GM21526 (cell line): ENCODE measurements around the gene USP30.
A peak's percentile ranks its signal among the peaks of the same experiment; 100 is the strongest.
"Not testable (repeated sequence)": the region's sequence is repeated elsewhere in the genome, so short reads cannot be mapped to it uniquely, and the experiment has no call there.

Experiments
- ATAC-seq: cut with Tn5 transposase; IDR thresholded peaks from one replicate; pipeline ENCODE4 v1.9.1; 2021; ENCODE audit warnings: moderate library complexity; ENCODE audit not compliant: unreplicated experiment, low FRiP score

The USP30 gene, protein sequence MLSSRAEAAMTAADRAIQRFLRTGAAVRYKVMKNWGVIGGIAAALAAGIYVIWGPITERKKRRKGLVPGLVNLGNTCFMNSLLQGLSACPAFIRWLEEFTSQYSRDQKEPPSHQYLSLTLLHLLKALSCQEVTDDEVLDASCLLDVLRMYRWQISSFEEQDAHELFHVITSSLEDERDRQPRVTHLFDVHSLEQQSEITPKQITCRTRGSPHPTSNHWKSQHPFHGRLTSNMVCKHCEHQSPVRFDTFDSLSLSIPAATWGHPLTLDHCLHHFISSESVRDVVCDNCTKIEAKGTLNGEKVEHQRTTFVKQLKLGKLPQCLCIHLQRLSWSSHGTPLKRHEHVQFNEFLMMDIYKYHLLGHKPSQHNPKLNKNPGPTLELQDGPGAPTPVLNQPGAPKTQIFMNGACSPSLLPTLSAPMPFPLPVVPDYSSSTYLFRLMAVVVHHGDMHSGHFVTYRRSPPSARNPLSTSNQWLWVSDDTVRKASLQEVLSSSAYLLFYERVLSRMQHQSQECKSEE

DNA sequence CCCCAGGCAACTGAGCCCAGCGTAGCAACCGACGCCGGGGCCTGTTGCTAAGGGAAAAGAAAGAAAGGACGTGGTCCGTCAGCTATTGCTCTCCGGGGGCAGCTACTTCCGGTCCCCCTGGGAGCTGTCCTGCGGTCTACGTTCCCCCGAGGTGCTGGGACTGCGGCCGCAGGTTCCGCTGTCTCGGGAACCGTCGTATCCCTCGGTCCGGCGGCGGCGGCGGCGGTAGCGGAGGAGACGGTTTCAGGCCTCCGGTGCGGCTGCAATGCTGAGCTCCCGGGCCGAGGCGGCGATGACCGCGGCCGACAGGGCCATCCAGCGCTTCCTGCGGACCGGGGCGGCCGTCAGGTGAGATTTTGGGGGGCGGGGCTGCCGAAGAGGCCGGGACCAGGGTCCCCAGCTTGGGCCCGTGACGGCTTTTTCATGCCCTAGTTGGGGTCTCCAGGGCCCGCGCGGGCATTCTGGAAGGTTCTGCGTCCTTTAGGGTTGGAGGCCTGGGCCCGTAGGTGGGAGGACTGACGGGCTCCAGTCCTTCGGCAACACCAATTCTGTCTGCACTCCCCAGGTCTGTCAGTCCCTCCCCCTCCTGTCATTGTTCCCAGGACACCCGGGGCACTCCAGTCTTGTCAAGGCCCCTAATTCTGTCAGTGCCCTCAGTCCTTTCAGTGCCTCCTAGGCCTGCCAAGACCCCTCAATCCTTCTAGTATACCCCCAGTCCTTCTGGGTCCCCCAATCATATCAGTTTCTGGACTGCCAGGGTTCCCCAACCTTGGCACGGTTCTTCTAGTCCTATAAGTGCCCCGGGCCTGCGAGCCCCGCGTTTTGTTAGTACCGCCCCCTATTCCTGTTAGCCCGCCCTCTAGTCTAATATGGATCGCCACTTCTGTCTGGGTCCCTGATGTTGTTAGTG lies at the start of gene USP30:
Gene USP30 (plus strand): TSS at position 163 of the 910 bp plus-strand sequence. CDS start 103 bp downstream, at position 266.
- ATAC-seq = peak; percentile 67

DNA sequence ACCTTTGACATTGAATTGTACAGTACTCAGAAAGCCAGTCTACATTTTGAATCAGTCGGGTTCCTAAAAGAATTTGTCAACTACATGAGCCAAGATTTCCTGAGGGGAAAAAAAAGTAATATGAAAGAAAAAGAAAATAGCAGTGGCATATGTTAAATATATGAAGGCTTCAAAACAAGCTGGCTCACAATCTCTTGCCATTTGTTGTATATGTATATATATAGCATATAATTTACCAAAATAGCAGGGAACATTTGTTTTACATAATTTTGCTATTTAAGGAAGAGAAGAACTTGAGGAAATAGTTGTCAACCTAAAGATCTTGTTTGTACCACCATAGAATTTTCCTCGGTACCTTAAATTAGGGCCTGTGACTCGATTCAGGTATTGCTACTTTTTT lies 48.4 kb upstream of the USP30 start:
- ATAC-seq = no peak

DNA sequence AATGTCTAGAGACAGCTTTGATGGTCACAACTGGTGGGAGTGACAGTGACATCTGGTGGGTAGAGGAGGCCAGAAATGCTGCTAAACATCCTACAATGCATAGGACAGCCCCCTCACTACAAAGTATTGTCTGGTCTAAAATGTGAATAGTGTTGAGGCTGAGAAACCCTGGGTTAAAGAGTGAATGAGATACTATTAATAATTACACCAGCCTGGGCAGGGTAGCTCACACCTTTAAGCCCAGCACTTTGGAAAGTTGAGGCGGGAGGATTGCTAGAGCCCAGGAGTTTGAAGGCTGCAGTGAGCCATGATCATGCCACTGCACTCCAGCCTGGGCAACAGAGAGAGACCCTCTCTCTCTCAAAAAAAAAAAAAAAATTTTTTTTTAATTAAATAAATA lies 42.6 kb upstream of the USP30 start:
- ATAC-seq = no peak

DNA sequence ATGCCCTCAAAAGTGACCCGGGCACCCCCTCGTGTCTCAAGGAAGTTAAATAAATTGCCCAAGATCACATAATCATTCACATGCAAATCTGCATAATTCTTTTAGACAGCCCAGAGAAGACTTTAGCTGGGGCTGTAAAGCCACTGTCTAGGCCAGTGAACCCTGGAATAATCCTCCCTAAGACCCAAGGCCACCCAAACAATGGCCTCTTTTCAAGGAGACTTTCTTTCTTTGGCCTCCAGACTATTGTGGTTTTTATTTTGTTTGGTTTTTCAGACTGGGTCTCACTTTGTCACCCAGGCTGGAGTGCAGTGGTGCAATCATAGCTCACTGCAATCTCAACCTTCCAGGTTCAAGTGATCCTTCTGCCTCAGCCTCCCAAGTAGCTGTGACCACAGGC lies 42.1 kb upstream of the USP30 start:
- ATAC-seq = no peak

DNA sequence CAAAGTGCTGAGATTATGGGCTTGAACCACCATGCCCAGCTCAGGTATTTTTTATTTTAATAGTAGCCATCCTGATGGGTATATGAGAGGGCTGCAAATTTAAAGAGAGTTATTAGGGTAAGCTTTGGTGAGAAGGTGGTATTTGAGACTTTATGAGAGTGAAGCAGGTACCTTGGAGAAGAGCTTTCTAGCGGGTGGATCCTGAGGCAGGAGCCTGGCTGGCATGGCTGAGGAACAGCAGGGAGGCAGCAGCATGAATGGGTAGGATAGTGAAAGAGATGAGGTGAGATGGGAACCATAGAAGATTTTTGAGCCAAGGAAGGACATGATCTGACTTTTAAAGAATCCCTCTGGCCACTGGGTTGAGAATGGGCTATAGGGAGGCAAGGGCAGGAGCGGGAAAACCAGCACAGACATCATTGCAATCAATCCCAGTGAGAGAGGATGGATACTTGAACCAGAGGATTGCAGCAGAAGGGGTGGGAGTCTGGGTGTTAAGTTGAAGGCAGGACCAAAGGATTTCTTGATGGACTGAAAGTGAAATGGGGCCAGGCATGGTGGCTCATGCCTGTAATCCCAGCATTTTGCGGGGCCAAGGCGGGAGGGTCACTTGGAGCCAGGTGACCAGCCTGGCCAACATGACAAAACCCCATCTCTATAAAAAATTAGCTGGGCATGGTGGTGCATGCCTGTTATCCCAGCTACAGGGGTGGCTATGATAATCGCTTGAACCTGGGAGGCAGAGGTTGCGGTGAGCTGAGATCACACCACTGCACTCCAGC lies 37.2 kb upstream of the USP30 start:
- no peak for ATAC-seq

DNA sequence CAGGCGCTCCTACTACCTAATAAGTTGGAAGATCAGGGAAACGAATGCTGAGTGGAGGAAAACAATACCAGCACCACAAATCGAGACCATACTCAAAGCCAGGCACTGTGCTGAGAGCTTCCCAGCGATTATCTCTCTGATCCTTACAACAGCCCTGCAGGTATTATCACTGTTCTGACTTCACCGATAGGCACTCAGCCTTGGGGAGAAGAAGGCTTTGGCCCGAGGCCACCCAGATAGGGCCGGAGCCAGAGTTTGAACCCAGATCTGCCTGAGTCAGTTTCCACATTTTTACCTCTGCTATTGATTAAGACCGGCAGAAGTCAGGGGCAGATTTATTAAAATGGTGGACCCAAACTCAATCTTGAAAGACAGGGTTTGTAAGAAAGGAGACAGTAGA lies 36.4 kb upstream of the USP30 start:
- no peak for ATAC-seq

DNA sequence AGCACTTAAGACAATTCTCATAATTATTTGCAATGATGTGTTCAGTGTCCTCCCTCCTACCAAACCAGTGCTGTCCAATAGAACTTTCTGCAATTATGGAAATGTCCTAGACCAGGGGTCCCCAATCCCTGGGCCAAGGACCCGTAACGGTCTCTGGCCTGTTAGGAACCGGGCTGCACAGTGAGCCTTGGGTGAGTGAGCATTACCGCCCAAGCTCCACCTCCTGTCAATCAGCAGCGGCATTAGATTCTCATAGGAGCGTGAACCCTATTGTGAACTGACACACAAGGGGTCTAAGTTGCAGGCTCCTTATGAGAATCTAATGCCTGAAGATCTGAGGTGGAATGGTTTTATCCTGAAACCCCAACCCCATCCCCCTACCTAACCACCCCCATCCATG lies 35.4 kb upstream of the USP30 start:
- ATAC-seq = no peak

DNA sequence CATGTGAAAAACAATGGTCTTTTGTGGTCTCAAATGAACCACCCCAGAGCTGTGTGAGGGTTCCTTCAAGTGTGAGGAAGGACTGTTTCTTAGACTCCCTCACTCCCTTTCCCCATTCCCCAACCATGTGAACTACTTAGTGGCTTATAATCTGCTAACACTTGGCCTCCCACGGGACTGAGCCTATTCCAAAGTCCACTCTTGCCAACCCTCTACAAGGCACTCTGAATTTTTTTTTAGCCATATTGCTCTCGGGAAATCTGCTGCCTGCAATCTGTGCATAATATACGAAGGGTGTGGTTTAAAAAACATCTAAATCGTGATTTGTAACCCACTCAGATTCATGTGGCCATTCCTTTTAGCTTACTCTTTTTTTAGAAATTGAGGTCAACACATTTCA lies 34.1 kb upstream of the USP30 start:
- ATAC-seq = no peak

DNA sequence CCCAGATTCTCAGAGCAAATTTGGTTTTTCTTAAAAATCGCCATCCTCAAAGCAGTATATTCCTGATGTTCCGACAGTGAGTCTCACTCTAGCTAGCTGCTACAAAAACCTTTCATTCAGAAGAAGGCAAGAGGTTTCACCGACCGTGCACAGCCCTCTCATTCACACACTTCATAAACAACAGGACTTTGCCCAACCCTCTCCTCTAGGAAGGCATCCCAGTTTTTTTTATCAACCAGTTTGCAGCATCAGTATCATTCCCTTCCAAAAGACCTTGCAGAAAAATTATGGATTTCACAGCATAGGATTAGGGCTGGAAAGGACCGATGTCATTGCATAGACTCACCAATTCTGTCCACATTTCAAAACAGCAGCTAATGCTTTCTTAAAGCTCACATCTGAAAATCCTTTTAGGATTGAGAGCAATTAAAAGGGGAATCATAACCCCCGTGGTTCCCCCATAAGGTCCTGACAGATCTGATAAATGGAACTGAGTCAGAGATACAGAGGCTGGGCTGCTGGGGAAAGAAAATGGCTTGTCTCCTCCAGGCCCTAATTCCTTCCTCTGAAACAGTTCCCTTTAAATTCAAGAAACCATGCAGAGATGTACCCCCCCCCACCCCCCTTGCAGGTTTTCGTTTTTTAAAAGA lies 32.1 kb upstream of the USP30 start:
- ATAC-seq = no peak

DNA sequence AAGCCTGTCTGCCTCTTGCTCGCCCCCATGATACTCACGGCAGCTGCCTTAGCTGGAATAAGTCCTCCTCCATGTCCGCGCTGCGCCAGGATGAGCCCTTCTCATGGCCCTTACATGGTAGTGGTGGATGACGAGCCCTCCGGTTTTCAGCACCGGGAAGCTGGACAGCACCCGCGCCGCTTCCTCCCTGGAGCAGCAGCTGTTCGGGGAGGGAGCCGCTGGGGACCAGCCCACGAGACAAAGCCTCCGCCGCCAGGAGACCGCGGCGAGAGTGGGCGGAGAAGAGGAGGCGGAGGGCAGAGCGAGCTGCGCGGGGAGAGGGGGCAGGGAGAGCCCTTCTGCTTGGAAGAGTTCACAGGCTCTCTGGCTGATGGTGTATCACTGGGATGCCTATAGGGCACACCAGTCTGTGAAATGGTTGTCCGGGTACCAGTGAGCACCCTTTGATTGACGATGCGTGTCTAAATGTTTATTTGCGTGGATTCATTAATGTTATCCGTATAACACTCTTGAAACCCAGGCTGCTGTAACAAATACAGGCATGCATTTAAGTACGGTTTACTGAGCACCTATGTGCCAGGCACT lies 31.5 kb upstream of the USP30 start, which contains the start of gene SVOP:
Gene SVOP (minus strand): TSS at position 273 of the 585 bp plus-strand sequence. CDS start 200 bp downstream, at position 73.
- no peak for ATAC-seq

DNA sequence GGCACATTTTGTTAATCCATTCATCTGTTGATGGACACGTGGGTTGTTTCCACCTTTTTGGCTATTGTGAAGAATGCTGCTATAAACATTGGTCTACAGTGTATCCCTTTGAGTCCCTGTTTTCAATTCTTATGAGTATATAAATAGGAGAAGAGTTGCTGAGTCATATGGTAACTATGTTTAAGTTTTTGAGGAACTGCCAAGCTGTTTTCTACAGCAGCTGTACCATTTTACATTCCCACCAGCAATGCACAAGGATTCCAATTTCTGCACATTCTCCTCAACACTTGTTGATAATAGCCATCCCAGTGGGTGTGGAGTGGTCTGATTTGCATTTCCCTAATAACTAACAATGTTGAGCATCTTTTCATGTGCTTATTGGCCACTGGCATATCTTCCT lies 24.6 kb upstream of the USP30 start:
- ATAC-seq = no peak

DNA sequence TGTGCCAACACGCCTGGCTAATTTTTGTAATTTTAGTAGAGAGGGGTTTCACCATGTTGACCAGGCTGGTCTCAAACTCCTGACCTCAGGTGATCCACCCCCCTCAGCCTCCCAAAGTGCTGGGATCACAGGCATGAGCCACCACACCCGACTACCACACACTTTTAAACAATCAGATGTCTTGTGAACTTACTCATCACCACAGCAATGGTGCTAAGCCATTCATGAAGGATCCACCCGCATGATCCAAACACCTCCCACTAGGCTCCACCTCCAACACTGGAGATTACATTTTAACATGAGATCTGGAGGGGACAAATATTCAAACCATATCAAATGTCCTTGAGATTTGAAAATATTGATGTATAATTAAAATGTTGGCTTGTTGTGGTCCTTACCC lies 23.8 kb upstream of the USP30 start:
- not testable (repeated sequence) for ATAC-seq

DNA sequence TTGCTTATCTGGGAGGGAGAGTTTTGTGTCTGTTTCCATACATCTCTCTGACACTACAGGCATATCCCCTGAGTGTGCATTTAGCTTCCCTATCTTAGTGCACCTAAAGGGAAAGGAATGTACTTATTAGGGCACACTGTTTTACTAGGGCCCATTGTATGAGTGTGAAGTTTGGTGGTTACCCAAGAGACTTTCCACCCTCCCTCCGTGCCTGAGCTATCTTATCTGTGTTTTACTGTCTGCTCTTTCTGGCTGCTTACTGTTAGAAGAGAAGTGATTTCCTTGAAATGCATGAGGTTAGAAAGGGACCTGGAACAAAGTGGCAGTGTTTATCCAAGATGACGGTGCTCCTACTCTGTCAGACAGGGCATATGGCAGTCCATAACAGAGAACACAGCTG lies 23.0 kb upstream of the USP30 start:
- no peak for ATAC-seq

DNA sequence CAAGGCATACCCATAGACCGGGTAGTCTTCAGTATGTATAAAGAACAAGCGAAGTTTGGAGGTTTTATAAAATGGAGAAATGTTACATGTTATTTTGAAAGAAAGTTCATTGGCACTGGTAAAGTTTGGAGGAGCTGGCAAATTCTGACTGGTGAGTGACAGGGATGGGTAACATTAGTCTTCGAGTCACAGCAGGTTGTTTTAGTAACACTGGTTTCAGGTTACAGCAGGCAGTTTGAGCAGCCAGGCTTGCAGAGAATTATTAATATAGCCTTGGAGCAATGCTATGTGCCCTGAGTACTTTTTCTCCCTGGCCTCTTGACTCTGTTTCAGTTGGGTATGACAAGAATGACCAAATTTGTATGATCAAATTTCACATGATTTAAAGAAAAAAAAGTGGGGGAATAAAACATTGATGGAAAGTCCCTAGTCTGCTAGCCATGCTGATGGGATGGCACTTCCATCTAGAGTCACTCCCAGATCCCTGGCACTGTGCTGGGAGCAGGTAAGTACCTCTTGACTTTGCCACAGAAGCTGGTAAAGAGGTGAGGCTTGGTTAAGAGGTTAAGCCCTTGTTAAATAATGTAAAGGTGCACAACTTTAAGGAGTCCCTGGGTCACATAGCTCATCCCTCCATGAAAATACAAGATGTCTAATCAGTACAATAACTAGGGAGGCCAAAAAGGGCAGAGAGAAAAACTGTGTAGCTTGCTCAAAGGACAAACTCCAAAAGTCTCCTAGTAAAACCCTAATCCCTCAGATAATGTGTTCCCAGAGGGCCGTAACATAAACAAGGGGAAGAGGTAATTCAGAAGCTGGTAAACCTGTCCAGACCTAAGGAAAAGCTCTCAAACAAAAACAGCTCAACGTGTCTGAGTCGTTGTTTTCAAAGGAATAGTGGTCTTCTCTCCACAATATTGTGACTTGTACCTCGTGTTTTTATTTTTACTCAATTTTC lies 18.9 kb upstream of the USP30 start:
- no peak for ATAC-seq

DNA sequence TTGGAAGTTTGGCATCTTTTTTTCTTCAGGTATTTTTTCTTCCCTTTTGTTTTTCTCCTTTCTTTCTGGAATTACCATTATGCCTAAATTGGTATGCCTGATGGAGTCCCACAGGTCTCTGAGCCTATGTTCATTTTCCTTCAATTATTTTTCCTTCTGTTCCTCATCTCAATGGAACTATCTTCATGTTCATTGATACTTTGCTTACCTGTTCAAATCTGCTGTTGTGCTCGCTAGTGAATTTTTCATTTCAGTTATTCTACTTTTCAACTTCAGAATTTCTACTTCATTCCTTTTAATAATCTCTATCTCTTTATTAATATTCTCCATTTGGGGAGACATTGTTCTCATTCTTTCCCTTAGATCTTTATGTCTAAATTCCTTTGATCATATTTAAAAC lies 15.4 kb upstream of the USP30 start:
- no peak for ATAC-seq

DNA sequence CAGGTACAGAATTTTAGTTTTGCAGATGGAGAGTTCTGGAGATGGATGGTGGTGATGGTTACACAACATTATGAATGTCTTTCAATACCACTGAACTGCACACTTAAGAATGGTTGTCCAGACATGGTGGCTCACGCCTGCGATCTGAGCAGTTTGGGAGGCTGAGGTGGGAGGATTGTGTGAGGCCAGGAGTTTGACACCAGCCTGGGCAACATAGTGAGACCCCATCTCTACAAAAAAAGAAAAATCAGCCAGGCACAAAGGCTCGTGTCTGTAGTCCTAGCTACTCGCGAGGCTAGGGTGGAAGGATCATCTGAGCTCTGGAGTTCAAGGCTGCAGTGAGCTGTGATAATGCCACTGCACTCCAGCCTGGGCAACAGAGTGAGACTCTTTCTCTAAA lies 8.1 kb upstream of the USP30 start:
- ATAC-seq = no peak

DNA sequence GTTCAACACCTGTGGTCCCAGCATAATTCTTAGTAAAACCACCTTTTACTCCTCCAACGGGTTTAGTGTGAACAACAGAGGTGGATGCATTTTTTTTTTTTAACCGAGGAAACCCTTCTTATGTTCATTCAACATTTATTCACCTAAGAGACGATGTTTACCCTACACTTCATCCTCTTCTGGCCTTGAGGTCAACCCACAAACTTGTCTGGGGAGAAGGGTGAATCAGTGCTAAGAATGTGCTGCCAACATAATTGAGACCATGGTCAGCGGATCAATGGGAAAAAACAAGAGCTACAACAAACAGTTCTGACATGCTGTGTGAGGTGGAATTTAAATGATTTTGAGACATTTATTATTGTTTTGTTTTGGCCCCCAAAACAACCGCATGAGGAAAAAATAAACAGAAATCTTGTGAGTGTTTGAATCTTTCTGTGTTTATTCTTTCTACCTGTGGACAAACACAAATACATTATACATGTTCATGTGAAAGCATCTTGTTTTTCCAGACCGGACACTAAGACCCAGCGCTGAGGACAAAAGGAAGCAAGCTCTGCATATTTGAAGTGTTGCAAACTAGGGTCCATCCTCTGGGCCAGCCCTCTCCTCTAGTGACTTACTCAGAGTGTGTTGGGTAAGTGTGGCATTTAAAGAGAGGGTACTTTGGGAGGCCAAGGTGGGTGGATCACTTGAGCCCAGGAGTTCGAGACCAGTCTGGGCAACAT lies 5.1 kb upstream of the USP30 start:
- no peak for ATAC-seq

DNA sequence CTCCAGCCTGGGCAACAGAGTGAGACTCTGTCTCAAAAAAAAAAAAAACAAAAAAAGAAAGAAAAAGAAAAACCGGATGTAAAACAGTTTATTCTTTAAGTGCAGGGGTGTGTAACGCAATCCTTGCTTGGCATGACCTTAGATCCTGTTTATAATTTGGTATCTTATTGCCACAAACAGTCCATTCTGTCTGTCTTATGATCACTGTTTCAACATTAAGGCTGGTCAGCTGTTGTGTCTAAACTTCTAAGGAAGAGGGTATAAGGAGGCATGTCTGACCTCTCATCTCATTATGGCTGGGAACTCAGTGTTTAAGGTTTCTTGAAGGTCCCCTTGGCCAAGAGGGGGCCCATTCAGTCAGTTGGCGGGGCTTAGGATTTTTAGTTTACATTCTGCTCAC lies 3.7 kb upstream of the USP30 start:
- ATAC-seq = not testable (repeated sequence)
